SK-MEL-5 (cell line): ENCODE results near the gene CD9. TPM values are rescaled to one million over a fixed set of nuclear protein-coding genes. Genes with fewer than 3 reads are reported as not detected.
"Not testable (repeated sequence)": the region's sequence is repeated elsewhere in the genome, so short reads cannot be mapped to it uniquely, and the experiment has no call there.

ENCODE experiments used
- DNase-seq: peaks from one replicate; pipeline ENCODE4 v3.0.0-alpha.2; 2016; ENCODE audit warnings: low read depth, low spot score
- in situ Hi-C: cut with HindIII; loops from 2 replicates; pipeline ENCODE4 v1.10.0; 2016; ENCODE audit warnings: low sequenced_read_pairs, high pct_unique_total_duplicates, low pct_unique_long_range_greater_than_20kb
- total RNA-seq: library from RNA; depleted of rRNA; stranded (reverse); fragments of >200 nt; shearing (Covaris generic); gene quantifications from 2 replicates; pipeline ENCODE4 v1.2.3, GENCODE V29; 2014

CD9 gene
- total RNA-seq, 1 experiment from 2014 or later, result 156 TPM

- no peak for DNase-seq
- in situ Hi-C loops, result no loop called here
Measured at GRCh38 chr12:6207259-6207925, 7.2 kb downstream of the CD9 start.

DNA sequence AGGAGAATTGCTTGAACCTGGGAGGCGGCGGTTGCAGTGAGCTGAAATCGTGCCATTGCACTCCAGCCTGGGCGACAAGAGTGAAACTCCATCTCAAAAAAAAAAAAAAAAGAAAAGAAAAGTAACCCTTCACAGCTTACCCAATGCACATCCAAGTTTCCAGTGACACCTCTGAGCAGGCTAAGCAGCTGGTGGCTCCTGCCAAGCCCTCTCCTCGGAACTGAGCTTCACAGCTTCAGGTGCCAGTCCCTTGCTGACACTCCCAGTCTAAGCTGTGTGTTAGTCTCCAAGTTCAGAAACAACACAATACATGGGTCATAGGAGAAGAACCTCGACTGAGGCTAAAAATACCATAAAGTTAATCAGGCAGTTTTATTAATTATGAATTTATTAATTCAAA is 7.9 kb downstream of the CD9 start:
- in situ Hi-C loops, result no loop called here
- DNase-seq, result no peak

DNA sequence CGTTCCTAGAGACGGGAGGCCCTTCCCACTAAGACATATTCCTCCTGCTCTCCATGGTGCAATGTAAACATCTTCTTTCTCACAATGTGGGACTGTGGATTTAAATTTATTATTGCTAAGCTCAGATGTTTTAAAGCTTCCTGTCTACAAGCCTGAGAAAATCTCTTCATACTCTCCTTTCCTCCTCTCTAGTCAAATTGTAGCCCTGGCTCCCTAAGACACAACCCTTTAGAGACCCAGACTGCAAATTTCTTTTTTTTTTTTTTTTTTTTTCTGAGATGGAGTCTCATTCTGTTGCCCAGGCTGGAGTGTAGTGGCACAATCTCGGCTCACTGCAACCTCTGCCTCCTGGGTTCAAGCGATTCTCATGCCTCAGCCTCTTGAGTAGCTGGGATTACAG is 9.2 kb downstream of the CD9 start:
- in situ Hi-C loops, DNase-seq: not testable (repeated sequence)

GRCh38 chr12:6211421-6211869 is 11.2 kb downstream of the CD9 start:
- DNase-seq, result no peak
- in situ Hi-C loops, result no loop called here

- in situ Hi-C loops, result no loop called here
Measured at GRCh38 chr12:6212086-6212485, 11.9 kb downstream of the CD9 start.

DNA sequence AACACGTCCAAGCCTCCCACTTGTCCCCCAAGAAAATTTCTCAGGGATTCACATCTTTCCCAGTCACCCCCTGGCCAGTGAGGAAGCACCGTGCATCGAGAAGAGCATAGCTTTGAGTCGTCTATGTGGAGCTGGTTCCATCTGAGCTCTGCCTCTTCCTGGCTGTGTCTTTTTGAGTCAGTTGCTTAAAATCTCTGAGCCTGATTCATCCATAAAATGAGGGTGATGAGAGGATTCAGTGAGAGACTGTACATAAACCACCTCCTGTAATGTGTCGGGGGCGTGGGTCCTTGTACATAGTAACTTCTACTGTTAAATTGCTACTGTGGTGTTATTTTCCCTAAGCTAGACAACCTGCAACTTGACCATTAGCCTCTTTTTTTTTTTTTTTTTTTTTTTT is 13.8 kb downstream of the CD9 start:
- in situ Hi-C loops, result no loop called here

More at GRCh38 chr12:6212086-6212485, 11.9 kb downstream of the CD9 start:
- no peak for DNase-seq

GRCh38 chr12:6214633-6215032 is 14.4 kb downstream of the CD9 start:
- DNase-seq, result no peak
- in situ Hi-C loops, result no loop called here

More for the DNA sequence above, 13.8 kb downstream of the CD9 start:
- DNase-seq, result no peak

DNA sequence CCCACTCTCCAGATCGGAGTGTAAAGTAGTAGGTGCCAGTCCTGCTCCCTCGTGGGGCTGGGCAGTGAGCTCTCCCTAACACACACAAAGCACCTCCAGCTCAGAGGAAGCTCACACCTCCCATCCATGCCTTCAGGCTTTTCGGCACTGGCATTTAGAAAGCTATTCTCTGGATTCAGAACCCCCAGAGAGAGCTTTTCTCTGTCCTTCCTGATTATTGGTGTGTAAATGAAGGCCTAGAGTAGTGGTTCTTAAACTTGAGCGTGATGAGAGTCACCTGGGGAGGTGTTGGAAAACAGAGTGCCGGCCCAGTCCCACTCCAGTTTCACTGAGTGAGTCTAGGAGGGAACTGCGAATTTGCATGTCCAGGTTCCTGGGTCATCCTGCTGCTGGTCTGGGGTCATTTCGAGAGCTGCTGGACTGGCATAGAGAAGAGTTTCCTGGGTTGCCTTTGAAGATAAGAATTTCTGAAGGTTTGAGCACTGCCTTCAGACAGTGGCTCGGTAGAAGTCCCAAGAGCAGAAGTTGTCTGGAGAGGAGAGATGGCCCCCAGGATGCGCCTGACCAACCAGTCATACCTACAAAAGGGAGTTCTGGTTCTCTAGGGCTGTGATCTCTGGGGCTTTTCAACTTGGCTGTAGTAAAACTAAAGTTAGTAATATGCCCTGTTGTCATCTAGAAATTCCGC is 15.1 kb downstream of the CD9 start:
- in situ Hi-C loops, result no loop called here
- no peak for DNase-seq

DNA sequence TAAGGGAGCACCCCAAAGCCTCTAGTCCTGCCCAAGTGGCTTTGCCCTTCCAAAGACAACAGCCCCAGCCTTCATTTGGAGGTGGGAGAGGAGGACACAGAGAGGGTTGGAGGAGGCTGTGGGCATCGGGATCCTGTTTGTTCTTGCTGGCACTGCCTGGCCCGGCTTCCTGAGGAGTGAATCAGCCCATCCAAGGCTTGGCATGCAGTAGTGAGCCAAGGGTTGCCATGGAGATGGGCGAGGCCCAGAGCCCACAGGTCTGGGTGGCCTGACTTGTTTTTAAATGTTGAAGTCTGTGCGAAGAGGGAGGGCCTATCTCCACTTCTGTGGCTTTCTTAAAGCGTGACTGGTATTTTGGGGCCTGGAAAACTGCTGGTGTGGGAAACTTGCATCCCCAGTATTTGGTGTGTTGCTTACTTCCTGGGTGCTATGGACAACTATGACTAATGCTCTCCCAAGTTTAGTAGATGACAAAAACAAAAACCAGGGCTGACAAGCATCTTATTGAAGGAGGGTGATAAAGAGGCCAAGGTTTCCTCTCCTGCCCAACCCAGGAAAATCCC is 15.8 kb downstream of the CD9 start:
- DNase-seq, result no peak
- in situ Hi-C loops, result no loop called here

DNA sequence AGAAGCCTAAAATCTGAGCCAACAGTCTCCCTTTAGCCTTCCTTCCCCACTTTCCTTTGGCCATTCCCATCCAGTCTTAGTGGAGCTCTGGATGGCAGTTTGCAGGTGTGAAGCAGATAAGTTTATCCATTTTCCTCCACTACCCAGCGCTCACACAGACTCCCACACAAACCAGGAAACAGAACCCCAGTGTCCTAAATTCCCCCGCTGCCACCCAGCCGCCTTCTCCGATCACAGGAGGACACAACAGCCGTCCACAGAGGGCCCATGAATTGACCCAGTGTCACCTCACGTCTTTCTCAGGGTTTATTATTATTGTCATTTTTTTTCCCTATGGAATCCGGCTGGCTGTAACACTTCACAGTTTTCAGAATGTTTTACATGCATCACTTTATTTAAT is 16.4 kb downstream of the CD9 start:
- in situ Hi-C loops, result no loop called here
- DNase-seq, result no peak

- no peak for DNase-seq
- in situ Hi-C loops, result no loop called here
Measured at GRCh38 chr12:6218347-6218925, 18.2 kb downstream of the CD9 start.

DNA sequence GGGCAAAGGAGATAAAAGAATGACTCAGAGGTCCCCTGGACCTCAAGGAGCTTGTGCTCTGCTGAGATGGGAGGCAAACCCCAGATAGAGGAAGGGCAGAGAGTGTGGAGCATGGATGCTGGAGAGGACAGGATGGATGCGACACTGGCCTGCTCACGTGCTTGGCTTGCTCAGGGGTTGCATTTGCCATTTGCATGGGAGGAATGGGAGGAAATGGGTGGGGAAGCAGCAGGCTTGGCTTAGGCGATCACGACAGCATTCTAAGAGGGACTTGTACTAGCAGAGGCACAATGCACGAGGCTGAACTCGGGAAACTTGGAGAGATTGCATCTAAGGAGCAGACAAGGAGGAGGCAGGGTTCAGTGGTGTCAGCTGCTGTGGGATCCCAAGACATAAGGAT is 19.8 kb downstream of the CD9 start:
- no peak for DNase-seq
- in situ Hi-C loops, result no loop called here

DNA sequence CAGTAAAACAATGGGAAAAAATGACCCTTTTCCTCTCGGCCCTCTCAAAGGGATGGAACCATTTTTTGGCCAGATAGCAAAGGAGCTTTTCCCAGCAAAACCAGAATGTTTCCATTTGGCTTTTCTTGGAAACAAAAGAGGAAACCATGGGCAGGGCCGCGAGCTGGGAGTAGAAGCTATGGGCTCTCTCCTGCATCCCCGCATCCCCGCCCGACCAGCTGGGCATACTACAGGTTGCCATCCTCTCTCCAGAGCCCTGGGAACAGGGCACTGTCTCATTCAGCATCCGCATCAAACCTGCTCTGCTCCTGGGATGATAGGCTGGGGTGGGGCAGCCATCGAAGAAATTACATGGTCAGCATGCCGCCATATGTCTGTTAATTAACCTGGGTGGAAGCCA is 20.9 kb downstream of the CD9 start:
- in situ Hi-C loops, result no loop called here
- DNase-seq, result no peak

DNA sequence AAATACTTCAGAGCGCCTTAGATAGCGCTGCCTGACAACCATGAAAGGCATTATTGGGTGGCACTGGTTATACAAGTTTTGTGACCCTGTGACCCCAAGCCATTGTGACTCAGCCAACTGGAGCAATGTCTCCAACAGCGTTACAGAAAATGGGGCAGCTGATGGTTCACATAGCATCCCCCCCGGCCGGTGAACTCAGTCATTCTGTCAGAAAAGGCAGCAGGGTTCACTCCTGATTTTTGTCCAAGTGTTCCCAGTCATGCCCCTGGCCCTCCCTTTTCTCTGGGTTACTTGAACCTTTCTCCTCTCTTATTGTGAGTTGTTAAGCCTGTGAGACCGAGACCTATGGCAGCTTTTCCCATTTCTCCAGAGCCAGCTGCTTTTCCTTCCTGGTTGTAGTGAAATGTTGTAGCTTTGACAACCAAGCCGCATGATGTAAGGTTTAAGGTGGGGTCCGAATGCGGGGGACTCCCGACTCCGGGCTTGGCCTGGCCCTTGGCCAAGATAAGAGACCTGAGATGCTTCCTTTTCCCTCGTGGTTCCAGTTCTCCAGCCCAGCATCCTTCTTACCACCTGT is 22.0 kb downstream of the CD9 start:
- DNase-seq, result no peak

DNA sequence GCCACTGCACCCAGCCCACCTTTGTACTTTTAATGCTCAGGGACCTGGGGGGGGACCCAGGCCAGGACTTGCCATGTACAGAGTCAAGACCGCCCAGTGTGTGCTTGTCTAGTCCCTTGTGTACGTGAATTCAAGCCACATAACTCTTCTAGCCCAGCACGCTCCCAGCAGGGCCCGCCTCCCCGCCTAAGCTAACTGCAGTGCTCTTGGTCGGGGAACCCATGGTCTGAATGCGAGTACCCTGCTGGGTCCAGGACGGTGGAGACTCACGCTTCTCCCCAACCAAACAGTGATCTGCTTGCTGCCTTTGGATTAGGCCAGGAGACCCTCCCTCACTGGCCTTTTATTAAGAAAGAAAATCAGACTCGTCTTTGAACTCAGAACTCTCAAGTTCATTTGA is 23.3 kb downstream of the CD9 start:
- in situ Hi-C loops, result no loop called here
- no peak for DNase-seq

More for the DNA sequence above, 22.0 kb downstream of the CD9 start:
- in situ Hi-C loops, result no loop called here

GRCh38 chr12:6224550-6224949 is 24.4 kb downstream of the CD9 start:
- in situ Hi-C loops, result no loop called here
- DNase-seq, result no peak

DNA sequence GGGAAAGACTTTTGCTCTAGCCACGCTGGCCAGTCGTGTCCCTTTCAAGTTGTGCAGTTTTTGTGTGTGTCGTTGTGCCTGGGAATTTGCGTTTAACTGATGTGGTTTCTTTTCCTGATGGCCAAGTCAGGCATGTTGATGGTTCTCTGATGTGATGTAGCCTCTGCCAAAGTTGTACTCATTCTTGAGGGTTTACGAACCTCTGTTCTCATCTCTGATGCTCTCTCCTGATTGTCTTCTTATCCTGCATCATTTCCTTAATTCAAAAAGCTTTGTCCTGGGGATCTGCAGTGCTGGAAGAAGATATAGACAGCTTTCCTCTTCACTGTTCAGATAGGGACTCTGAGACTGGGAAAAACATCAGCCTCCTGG is 25.4 kb downstream of the CD9 start:
- in situ Hi-C loops, result no loop called here
- no peak for DNase-seq

DNA sequence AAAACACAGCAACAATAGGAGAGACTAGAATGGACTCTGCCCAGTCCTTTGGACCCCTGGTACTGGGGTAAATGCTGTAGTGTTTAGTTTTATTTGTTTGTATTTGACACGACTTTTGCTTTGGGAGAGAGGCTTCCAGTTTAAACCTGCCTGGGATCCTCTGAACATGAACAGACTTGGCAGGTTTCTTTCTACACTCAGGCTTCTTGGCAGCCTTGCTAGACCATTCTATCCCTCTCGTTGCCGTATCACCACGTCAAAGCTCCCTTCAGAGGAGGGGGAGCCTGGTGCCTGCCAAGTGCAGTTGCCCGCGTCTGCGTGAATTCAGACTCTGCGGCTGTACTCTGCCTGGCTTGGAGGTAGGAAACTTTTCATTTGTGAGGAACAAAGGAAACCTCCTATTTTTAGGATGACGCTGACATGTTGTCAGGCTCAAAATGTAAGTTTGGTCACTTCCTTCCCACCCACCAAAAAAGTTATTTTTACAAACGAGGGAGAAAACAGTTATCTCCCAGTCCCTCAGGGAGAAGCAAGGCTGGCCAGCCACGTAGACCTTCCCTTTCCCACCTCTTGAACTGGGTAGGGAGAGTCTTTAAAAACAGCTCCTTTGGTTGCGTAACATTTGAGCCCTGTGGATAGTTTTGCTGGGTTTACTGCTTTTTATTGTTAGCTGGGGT is 25.9 kb downstream of the CD9 start:
- in situ Hi-C loops, result no loop called here

More for the DNA sequence above, 25.9 kb downstream of the CD9 start:
- no peak for DNase-seq
